SK-N-SH treated with all-trans-retinoic acid at 6 μM for 48 hours (cell line): Measurements from ENCODE around the gene AGMO.
"Not testable (repeated sequence)": the region's sequence is repeated elsewhere in the genome, so short reads cannot be mapped to it uniquely, and the experiment has no call there.

Source experiments
- ATAC-seq: fragments of 200-7000 bp; cut with Tn5 transposase; 3 replicates; pipeline ENCODE4 v1.9.1; 2020; ENCODE audit warnings: mild to moderate bottlenecking, moderate library complexity
- ARNTL ChIP-seq: fragments of 450-650 bp; formaldehyde crosslinking; IDR thresholded peaks from 2 replicates; pipeline ENCODE4 v1.5.0; 2020; ENCODE audit warnings: low read depth, mild to moderate bottlenecking, moderate library complexity, borderline replicate concordance
- BACH2 ChIP-seq: fragments of 250-450 bp; sonication (Bioruptor Pico); IDR thresholded peaks from 2 replicates; pipeline ENCODE4 v1.9.0; 2021; ENCODE audit warnings: mild to moderate bottlenecking, borderline replicate concordance
- CSDC2 ChIP-seq: fragments of 250-450 bp; sonication (Bioruptor Pico); IDR thresholded peaks from 2 replicates; pipeline ENCODE4 v1.5.0; 2020; ENCODE audit warnings: mild to moderate bottlenecking, moderate library complexity
- ESRRG ChIP-seq: fragments of 250-450 bp; sonication (Bioruptor Pico); IDR thresholded peaks from 2 replicates; pipeline ENCODE4 v1.6.1; 2021; ENCODE audit warnings: mild to moderate bottlenecking
- GLIS3 ChIP-seq: fragments of 250-450 bp; sonication (Bioruptor Pico); IDR thresholded peaks from 2 replicates; pipeline ENCODE4 v1.5.0; 2020; ENCODE audit warnings: mild to moderate bottlenecking, moderate library complexity
- ISL1 ChIP-seq: fragments of 250-450 bp; sonication (Bioruptor Pico); IDR thresholded peaks from 2 replicates; pipeline ENCODE4 v2.1.2; 2022; ENCODE audit warnings: mild to moderate bottlenecking, moderate library complexity
- OSR1 ChIP-seq: fragments of 250-450 bp; sonication (Bioruptor Pico); IDR thresholded peaks from 2 replicates; pipeline ENCODE4 v1.8.0; 2022; ENCODE audit warnings: moderate library complexity, mild to moderate bottlenecking, inconsistent platforms
- TCF4 ChIP-seq: fragments of 250-450 bp; sonication (Bioruptor Pico); IDR thresholded peaks from 2 replicates; pipeline ENCODE4 v1.8.0; 2021; ENCODE audit warnings: mild to moderate bottlenecking, moderate library complexity, borderline replicate concordance
- TOX ChIP-seq: fragments of 250-450 bp; sonication (Bioruptor Pico); IDR thresholded peaks from 2 replicates; pipeline ENCODE4 v1.8.0; 2021; ENCODE audit warnings: mild to moderate bottlenecking, moderate library complexity, borderline replicate concordance
- ZC3H10 ChIP-seq: fragments of 250-450 bp; sonication (Bioruptor Pico); IDR thresholded peaks from 2 replicates; pipeline ENCODE4 v1.5.1; 2021; ENCODE audit warnings: mild to moderate bottlenecking, moderate library complexity
- ZFP3 ChIP-seq: fragments of 250-450 bp; sonication (Bioruptor Pico); IDR thresholded peaks from 2 replicates; pipeline ENCODE4 v1.5.0; 2020; ENCODE audit warnings: mild to moderate bottlenecking, moderate library complexity
- ZFP30 ChIP-seq: fragments of 450-650 bp; formaldehyde crosslinking; IDR thresholded peaks from 2 replicates; pipeline ENCODE4 v1.5.0; 2022; ENCODE audit warnings: mild to moderate bottlenecking, moderate library complexity
- ZNF565 ChIP-seq: fragments of 450-650 bp; formaldehyde crosslinking; conservative IDR thresholded peaks from 2 replicates; pipeline ENCODE4 v1.5.0; 2020; ENCODE audit warnings: low read depth, mild to moderate bottlenecking, moderate library complexity
- ZNF70 ChIP-seq: fragments of 450-650 bp; formaldehyde crosslinking; IDR thresholded peaks from 2 replicates; pipeline ENCODE4 v1.5.0; 2020; ENCODE audit warnings: mild to moderate bottlenecking, moderate library complexity
- ZNF8 ChIP-seq: fragments of 450-650 bp; formaldehyde crosslinking; IDR thresholded peaks from 2 replicates; pipeline ENCODE4 v1.5.0; 2020; ENCODE audit warnings: mild to moderate bottlenecking, moderate library complexity
- TF ChIP-seq, protein P1 (sequence below): fragments of 250-450 bp; sonication (Bioruptor Pico); IDR thresholded peaks from 2 replicates; pipeline ENCODE4 v1.8.0; 2020; ENCODE audit warnings: mild to moderate bottlenecking, moderate library complexity, borderline replicate concordance
- TF ChIP-seq, protein P2 (sequence below): fragments of 250-450 bp; sonication (Bioruptor Pico); IDR thresholded peaks from 2 replicates; pipeline ENCODE4 v1.5.1; 2020; ENCODE audit warnings: low read depth, mild to moderate bottlenecking, moderate library complexity
- TF ChIP-seq, protein P3 (sequence below): fragments of 250-450 bp; sonication (Bioruptor Pico); IDR thresholded peaks from 2 replicates; pipeline ENCODE4 v1.8.0; 2021; ENCODE audit warnings: low read depth, mild to moderate bottlenecking, moderate library complexity, borderline replicate concordance
- TF ChIP-seq, protein P4 (sequence below): fragments of 250-450 bp; sonication (Bioruptor Pico); IDR thresholded peaks from 2 replicates; pipeline ENCODE4 v1.5.1; 2021; ENCODE audit warnings: mild to moderate bottlenecking, moderate library complexity

The AGMO gene

DNA sequence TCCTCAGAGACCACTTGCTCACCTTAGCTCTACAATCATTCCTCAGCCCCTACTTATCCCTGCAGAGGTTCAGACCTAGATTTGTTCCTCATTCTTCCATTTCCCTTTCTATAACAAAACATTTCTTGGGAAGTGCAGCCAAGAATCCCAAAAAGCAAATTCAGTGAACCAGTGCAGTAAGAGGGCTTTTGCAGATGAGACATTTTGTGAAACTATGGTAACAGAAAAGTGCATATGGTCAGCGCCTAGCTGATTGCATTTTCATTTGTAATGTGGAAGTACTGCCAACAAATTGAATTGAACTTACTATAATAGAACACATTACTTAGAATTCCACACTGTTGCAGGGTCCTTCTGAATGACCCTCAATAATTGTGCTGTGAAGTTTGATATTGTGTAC is 18.6 kb downstream of the AGMO start:
- TF ChIP-seq CSDC2 (CRISPR knock-in tag) (no peak), ZFP3 (CRISPR knock-in tag) (no peak), ISL1 (no peak), ZNF70 (CRISPR knock-in tag) (no peak), OSR1 (CRISPR knock-in tag) (no peak)
- TF ChIP-seq, protein P1, sequence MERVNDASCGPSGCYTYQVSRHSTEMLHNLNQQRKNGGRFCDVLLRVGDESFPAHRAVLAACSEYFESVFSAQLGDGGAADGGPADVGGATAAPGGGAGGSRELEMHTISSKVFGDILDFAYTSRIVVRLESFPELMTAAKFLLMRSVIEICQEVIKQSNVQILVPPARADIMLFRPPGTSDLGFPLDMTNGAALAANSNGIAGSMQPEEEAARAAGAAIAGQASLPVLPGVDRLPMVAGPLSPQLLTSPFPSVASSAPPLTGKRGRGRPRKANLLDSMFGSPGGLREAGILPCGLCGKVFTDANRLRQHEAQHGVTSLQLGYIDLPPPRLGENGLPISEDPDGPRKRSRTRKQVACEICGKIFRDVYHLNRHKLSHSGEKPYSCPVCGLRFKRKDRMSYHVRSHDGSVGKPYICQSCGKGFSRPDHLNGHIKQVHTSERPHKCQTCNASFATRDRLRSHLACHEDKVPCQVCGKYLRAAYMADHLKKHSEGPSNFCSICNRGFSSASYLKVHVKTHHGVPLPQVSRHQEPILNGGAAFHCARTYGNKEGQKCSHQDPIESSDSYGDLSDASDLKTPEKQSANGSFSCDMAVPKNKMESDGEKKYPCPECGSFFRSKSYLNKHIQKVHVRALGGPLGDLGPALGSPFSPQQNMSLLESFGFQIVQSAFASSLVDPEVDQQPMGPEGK (CRISPR knock-in tag): no peak
- no peak for ATAC-seq

DNA sequence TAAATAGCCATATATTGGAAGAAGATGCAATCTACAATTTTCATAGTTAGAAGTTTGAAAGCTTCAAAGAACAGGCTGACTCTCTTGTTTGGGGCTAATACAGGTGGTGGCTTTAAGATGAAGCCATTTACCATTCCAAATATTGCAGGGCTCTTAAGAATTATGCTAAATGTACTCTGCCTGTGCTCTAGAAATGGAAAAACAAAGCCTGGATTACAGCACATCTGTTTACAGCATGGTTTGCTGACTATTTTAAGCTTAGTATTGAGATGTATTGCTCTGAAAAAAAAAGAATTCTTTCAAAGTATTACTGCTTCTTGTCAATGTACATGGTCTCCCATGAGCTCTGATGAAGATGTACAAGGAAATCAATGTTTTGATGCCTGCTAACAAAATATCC is 34.2 kb downstream of the AGMO start:
- TF ChIP-seq, protein P2, sequence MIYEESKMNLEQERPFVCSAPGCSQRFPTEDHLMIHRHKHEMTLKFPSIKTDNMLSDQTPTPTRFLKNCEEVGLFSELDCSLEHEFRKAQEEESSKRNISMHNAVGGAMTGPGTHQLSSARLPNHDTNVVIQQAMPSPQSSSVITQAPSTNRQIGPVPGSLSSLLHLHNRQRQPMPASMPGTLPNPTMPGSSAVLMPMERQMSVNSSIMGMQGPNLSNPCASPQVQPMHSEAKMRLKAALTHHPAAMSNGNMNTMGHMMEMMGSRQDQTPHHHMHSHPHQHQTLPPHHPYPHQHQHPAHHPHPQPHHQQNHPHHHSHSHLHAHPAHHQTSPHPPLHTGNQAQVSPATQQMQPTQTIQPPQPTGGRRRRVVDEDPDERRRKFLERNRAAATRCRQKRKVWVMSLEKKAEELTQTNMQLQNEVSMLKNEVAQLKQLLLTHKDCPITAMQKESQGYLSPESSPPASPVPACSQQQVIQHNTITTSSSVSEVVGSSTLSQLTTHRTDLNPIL (CRISPR knock-in tag): no peak
- no peak for ATAC-seq

DNA sequence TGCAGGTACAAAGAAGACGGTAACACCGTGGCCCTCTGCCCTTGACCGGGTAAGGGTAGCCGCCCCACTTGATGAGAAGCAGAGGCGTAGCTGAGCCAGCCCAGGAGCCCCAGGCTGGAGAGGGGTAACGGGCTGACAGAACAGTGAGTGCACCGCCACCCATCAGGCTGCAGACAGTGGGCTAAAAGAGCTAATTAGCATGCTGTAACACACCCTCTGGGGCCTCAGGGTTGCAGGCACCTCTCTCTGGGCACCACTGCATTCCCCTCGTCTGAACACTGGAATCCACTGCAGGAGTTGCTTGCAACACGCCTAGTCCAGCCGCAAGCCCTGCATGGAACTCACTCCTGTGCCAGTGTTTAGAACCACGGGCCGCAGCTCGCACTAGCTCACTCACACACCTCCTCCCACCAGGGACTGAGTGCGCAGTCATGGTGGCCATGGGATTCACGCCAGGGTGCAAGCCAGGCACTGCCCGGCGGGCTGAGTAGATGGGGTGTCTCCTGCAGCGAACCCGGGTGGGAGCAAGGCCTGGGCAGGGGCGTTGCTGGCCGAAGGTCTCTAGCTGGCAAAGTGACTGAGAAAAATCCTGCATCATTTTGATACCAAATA is 36.1 kb downstream of the AGMO start:
- no peak for ATAC-seq
- TF ChIP-seq ARNTL (CRISPR knock-in tag) (no peak), OSR1 (CRISPR knock-in tag) (no peak), ZFP3 (CRISPR knock-in tag) (no peak), ZC3H10 (no peak), CSDC2 (CRISPR knock-in tag) (no peak)
- TF ChIP-seq, protein P1 (CRISPR knock-in tag): no peak
- TF ChIP-seq, all 23 proteins: peak for 0

DNA sequence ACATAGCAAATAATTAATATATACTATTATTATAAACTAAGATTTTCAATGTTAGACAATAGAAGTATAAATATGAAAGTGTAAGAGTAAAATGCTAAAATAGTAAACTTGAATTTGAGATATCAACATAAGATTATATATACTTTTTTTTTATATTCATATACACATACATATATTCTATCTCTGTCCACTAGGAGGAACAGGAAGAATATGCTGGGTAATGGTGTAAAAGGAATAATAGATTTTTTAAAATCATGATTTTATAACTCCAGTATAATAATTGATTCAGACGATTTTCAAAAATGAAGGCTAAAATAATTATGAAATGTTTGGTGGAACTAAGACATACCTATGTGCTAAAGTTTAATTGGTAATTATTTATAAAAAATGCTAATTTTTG is 37.7 kb downstream of the AGMO start:
- TF ChIP-seq ISL1: no peak
- TF ChIP-seq, protein P3, sequence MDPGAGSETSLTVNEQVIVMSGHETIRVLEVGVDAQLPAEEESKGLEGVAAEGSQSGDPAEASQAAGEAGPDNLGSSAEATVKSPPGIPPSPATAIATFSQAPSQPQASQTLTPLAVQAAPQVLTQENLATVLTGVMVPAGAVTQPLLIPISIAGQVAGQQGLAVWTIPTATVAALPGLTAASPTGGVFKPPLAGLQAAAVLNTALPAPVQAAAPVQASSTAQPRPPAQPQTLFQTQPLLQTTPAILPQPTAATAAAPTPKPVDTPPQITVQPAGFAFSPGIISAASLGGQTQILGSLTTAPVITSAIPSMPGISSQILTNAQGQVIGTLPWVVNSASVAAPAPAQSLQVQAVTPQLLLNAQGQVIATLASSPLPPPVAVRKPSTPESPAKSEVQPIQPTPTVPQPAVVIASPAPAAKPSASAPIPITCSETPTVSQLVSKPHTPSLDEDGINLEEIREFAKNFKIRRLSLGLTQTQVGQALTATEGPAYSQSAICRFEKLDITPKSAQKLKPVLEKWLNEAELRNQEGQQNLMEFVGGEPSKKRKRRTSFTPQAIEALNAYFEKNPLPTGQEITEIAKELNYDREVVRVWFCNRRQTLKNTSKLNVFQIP (CRISPR knock-in tag): no peak
- TF ChIP-seq ZNF8 (CRISPR knock-in tag): no peak
- TF ChIP-seq ARNTL (CRISPR knock-in tag): no peak
- no peak for TF ChIP-seq CSDC2 (CRISPR knock-in tag)
- TF ChIP-seq TOX (CRISPR knock-in tag): no peak
- no peak for TF ChIP-seq ZFP30 (CRISPR knock-in tag)
- TF ChIP-seq ESRRG (CRISPR knock-in tag): no peak
- TF ChIP-seq, protein P2 (CRISPR knock-in tag): no peak
- TF ChIP-seq ZNF565 (CRISPR knock-in tag): no peak
- ATAC-seq: no peak

DNA sequence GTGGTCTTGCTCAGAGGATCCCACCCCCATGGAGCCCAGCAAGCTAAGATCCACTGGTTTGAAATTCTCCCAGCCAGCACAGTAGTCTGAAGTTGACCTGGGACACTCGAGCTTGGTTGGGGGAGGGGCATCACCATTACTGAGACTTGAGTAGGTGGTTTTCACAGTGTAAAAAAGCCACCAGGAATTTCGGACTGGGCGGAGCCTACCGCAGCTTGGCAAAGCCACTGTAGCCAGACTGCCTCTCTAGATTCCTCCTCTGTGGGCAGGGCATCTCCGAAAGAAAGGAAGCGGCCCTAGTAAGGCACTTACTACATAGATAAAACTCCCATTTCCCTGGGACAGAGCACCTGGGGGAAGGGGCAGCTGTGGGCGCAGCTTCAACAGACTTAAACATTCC is 44.0 kb downstream of the AGMO start:
- not testable (repeated sequence) for ATAC-seq

DNA sequence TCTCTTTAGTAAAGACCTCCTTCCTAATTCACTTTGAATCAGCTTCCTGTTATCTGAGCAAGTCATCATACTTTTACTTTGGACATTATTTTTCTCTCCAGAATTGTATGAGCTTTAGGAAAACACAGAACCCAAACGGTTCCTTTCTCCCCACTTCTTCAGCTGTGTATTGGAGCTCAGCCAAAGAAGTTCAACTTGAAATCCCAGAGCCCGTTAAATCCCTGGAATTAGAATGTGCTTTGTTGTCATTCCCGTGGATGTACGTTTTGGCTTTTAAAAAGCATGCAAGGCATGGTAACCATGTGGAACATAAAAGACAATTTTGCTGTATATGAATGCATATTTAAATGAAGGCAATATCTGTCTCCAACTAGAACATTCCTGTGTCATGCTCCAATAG is 46.6 kb downstream of the AGMO start:
- TF ChIP-seq, protein P2 (CRISPR knock-in tag): no peak
- TF ChIP-seq ISL1 (no peak), BACH2 (CRISPR knock-in tag) (no peak), GLIS3 (CRISPR knock-in tag) (no peak), TCF4 (CRISPR knock-in tag) (no peak), ZFP3 (CRISPR knock-in tag) (no peak)
- TF ChIP-seq, protein P3 (CRISPR knock-in tag): no peak
- TF ChIP-seq, protein P4, sequence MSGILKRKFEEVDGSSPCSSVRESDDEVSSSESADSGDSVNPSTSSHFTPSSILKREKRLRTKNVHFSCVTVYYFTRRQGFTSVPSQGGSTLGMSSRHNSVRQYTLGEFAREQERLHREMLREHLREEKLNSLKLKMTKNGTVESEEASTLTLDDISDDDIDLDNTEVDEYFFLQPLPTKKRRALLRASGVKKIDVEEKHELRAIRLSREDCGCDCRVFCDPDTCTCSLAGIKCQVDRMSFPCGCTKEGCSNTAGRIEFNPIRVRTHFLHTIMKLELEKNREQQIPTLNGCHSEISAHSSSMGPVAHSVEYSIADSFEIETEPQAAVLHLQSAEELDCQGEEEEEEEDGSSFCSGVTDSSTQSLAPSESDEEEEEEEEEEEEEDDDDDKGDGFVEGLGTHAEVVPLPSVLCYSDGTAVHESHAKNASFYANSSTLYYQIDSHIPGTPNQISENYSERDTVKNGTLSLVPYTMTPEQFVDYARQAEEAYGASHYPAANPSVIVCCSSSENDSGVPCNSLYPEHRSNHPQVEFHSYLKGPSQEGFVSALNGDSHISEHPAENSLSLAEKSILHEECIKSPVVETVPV (CRISPR knock-in tag): no peak
- peak; percentile 54 for ATAC-seq
